Measurements from ENCODE around the gene C9orf153. TPM values are rescaled to one million over a fixed set of nuclear protein-coding genes. Genes with fewer than 3 reads are reported as not detected.
A peak's percentile ranks its signal among the peaks of the same experiment; 100 is the strongest.

C9orf153 gene
- polyA plus RNA-seq, 1 donor from 2014 or later = not detected

DNA sequence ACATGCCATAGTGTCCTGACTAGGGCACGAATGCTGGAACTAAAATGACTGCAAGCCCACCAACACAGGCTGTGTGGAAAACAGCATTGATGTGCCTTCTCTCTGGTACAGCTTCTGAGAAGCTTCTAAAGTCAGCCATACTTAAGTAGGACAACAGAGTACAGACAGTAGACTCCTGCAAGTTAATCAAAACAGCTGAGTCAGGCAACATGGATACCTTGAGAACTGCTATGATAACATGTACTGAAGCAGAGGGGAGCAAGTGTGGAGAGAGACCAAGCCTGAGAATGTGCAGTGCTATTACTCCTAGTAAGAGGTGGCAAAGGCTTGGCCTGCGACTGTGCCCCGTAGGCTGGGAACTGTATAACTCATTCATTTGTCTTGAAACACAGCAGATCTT lies 20.4 kb upstream of the C9orf153 start:
- Histone ChIP-seq H4K20me1 (ENCODE audit: insufficient read depth) (no peaks in the 10 kb centered on the region), H3K4me3 (ENCODE audit: low read length) (peak overlapping the region; percentile 37), H3K79me2 (replicated peaks; ENCODE audit: insufficient read depth, low read length) (peaks cover 63% of the 10 kb centered on the region), H3K27ac (ENCODE audit: low read length) (no peak overlapping the region), H3K4me2 (ENCODE audit: low read length) (no peak overlapping the region), H3K9me2 (ENCODE audit: insufficient read depth, low read length) (no peaks in the 10 kb centered on the region), H3K9me3 (ENCODE audit: low read length) (no peaks in the 10 kb centered on the region), H3K36me3 (ENCODE audit: insufficient read depth, low read length) (no peaks in the 10 kb centered on the region), H2AFZ (ENCODE audit: low read depth, low read length) (no peak overlapping the region), H3F3A (ENCODE audit: insufficient read depth, low read length, poor library complexity, severe bottlenecking) (no peaks in the 10 kb centered on the region), H3K9ac (ENCODE audit: low read length) (no peak overlapping the region), H3K27me3 (ENCODE audit: insufficient read depth, low read depth, low read length) (no peaks in the 10 kb centered on the region)
- TF ChIP-seq, protein P1, sequence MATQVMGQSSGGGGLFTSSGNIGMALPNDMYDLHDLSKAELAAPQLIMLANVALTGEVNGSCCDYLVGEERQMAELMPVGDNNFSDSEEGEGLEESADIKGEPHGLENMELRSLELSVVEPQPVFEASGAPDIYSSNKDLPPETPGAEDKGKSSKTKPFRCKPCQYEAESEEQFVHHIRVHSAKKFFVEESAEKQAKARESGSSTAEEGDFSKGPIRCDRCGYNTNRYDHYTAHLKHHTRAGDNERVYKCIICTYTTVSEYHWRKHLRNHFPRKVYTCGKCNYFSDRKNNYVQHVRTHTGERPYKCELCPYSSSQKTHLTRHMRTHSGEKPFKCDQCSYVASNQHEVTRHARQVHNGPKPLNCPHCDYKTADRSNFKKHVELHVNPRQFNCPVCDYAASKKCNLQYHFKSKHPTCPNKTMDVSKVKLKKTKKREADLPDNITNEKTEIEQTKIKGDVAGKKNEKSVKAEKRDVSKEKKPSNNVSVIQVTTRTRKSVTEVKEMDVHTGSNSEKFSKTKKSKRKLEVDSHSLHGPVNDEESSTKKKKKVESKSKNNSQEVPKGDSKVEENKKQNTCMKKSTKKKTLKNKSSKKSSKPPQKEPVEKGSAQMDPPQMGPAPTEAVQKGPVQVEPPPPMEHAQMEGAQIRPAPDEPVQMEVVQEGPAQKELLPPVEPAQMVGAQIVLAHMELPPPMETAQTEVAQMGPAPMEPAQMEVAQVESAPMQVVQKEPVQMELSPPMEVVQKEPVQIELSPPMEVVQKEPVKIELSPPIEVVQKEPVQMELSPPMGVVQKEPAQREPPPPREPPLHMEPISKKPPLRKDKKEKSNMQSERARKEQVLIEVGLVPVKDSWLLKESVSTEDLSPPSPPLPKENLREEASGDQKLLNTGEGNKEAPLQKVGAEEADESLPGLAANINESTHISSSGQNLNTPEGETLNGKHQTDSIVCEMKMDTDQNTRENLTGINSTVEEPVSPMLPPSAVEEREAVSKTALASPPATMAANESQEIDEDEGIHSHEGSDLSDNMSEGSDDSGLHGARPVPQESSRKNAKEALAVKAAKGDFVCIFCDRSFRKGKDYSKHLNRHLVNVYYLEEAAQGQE (IDR thresholded peaks at IDR 0.05; ENCODE audit: borderline replicate concordance) = no peak
- no peak for TF ChIP-seq EZH2 (IDR thresholded peaks at IDR 0.05; ENCODE audit: borderline replicate concordance, insufficient read depth, low read length, poor library complexity, severe bottlenecking)
- no peak for TF ChIP-seq SMC3 (conservative IDR thresholded peaks at IDR 0.05; ENCODE audit: poor library complexity)
- no peak for TF ChIP-seq POLR2AphosphoS5 (IDR thresholded peaks at IDR 0.05)
- TF ChIP-seq MXI1 (conservative IDR thresholded peaks at IDR 0.05; ENCODE audit: poor library complexity, severe bottlenecking) = no peak

DNA sequence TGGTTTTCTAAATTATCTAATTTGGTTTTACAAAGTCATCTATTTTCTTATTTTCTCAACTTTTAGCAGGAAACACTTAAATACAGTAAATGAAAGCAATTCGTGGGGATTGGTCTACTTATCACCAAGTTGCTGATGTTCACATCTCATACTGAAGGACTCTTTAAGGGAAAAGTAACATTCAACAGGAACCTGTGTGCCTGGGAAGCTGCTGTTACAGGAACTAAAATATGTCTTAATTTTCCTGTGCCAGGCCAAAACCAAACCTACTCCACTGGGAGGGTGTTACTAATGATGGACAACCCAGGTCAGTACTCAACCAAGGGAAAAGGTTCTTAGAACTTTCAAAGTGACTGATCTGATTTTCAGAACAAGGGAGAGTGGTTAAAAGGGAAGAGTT lies 17.6 kb upstream of the C9orf153 start:
- Histone ChIP-seq H4K20me1 (ENCODE audit: insufficient read depth) (no peaks in the 10 kb centered on the region), H3F3A (ENCODE audit: insufficient read depth, low read length, poor library complexity, severe bottlenecking) (no peaks in the 10 kb centered on the region), H3K27me3 (ENCODE audit: insufficient read depth, low read depth, low read length) (no peaks in the 10 kb centered on the region), H3K9ac (ENCODE audit: low read length) (no peak overlapping the region), H3K79me2 (replicated peaks; ENCODE audit: insufficient read depth, low read length) (peaks cover 63% of the 10 kb centered on the region), H3K4me3 (ENCODE audit: low read length) (no peak overlapping the region), H3K9me2 (ENCODE audit: insufficient read depth, low read length) (no peaks in the 10 kb centered on the region), H3K36me3 (ENCODE audit: insufficient read depth, low read length) (peaks cover 11% of the 10 kb centered on the region), H2AFZ (ENCODE audit: low read depth, low read length) (no peak overlapping the region), H3K4me2 (ENCODE audit: low read length) (no peak overlapping the region), H3K27ac (ENCODE audit: low read length) (no peak overlapping the region), H3K9me3 (ENCODE audit: low read length) (no peaks in the 10 kb centered on the region)
- TF ChIP-seq EP300 (conservative IDR thresholded peaks at IDR 0.05; ENCODE audit: poor library complexity, severe bottlenecking) = no peak
- no peak for TF ChIP-seq POLR2AphosphoS5 (IDR thresholded peaks at IDR 0.05)
- no peak for TF ChIP-seq EZH2 (IDR thresholded peaks at IDR 0.05; ENCODE audit: borderline replicate concordance, insufficient read depth, low read length, poor library complexity, severe bottlenecking)
- TF ChIP-seq, protein P1 (IDR thresholded peaks at IDR 0.05; ENCODE audit: borderline replicate concordance) = no peak
- TF ChIP-seq, protein P2, sequence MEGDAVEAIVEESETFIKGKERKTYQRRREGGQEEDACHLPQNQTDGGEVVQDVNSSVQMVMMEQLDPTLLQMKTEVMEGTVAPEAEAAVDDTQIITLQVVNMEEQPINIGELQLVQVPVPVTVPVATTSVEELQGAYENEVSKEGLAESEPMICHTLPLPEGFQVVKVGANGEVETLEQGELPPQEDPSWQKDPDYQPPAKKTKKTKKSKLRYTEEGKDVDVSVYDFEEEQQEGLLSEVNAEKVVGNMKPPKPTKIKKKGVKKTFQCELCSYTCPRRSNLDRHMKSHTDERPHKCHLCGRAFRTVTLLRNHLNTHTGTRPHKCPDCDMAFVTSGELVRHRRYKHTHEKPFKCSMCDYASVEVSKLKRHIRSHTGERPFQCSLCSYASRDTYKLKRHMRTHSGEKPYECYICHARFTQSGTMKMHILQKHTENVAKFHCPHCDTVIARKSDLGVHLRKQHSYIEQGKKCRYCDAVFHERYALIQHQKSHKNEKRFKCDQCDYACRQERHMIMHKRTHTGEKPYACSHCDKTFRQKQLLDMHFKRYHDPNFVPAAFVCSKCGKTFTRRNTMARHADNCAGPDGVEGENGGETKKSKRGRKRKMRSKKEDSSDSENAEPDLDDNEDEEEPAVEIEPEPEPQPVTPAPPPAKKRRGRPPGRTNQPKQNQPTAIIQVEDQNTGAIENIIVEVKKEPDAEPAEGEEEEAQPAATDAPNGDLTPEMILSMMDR (IDR thresholded peaks at IDR 0.05; ENCODE audit: poor library complexity, severe bottlenecking) = no peak
- no peak for TF ChIP-seq MXI1 (conservative IDR thresholded peaks at IDR 0.05; ENCODE audit: poor library complexity, severe bottlenecking)
- no peak for TF ChIP-seq TAF1 (IDR thresholded peaks at IDR 0.05; ENCODE audit: low read depth)
- no peak for TF ChIP-seq SMC3 (conservative IDR thresholded peaks at IDR 0.05; ENCODE audit: poor library complexity)
- TF ChIP-seq RAD21 (conservative IDR thresholded peaks at IDR 0.05) = no peak
